Stomach (tissue), 4 donors: ENCODE measurements around the gene CD36.

ENCODE experiments used
- CTCF ChIP-seq, 7 experiments: fragments of 450-650 bp in 4 of 7; fragments of 200-600 bp in 3 of 7; sonication (generic) in 3 of 7; IDR thresholded peaks; one replicate each; pipeline ENCODE4 v1.5.1; 2016 to 2019; ENCODE audit warnings: antibody characterized with exemption in 7 of 7, control low read depth in 2 of 7, mild to moderate bottlenecking in 1 of 7
- EP300 ChIP-seq: sonication (generic); formaldehyde crosslinking; IDR thresholded peaks from one replicate; pipeline ENCODE4 v1.6.1; 2017; ENCODE audit warnings: antibody characterized with exemption
- POLR2A ChIP-seq, 4 donors: fragments of 450-650 bp; IDR thresholded peaks; one replicate each; pipeline ENCODE4 v1.6.1; 2016; ENCODE audit warnings: antibody characterized with exemption in 4 of 4, control low read depth in 2 of 4, mild to moderate bottlenecking in 1 of 4, moderate library complexity in 1 of 4
- POLR2AphosphoS5 ChIP-seq, 3 donors: sonication (generic); formaldehyde crosslinking; IDR thresholded peaks; one replicate each; pipeline ENCODE4 v1.6.1; 2016; ENCODE audit warnings: antibody characterized with exemption in 3 of 3

GRCh38 chr7:80630608-80631405, 7.6 kb upstream of the CD36 start:
- TF ChIP-seq CTCF (IDR thresholded peaks at IDR 0.05) (no peak), EP300 (no peak), POLR2AphosphoS5 (IDR thresholded peaks at IDR 0.05) (no peak), POLR2A (IDR thresholded peaks at IDR 0.05) (no peak)
